Muscle of arm (tissue), 14 donors: ENCODE results near the gene FAM227B. TPM values are rescaled to one million over a fixed set of nuclear protein-coding genes. Genes with fewer than 3 reads are reported as not detected.
A peak's percentile ranks its signal among the peaks of the same experiment; 100 is the strongest.
"Not testable (repeated sequence)": the region's sequence is repeated elsewhere in the genome, so short reads cannot be mapped to it uniquely, and the experiment has no call there.

Source experiments
- DNase-seq: peaks from one replicate; pipeline ENCODE4 v3.0.0-alpha.2; 2013
- long read RNA-seq, 11 donors: transcript quantifications; one replicate each; lab custom pipeline, GENCODE V29; 2026
- polyA plus RNA-seq, 12 donors: library from polyadenylated mRNA; unstranded; fragments of 120-200 nt; gene quantifications; one replicate each; pipeline ENCODE4 v1.2.1, GENCODE V29; 2013; ENCODE audit not compliant: insufficient read length in 12 of 12

Gene FAM227B
- polyA plus RNA-seq = 10 to 100 TPM in 3 of 12 donors, 1 to 10 TPM in 8, not detected in 1; 5.8 to 15.8 (median 8.5) TPM
- long read RNA-seq, donor 1, partial matches to known transcripts = 29 of 30 reads
- long read RNA-seq, donor 1, other reads (novel, unspliced or antisense) = 0 of 30 reads
- long read RNA-seq, donor 2, partial matches to known transcripts = 0 of 1 reads
- long read RNA-seq, donor 2, other reads (novel, unspliced or antisense) = 0 of 1 reads
- long read RNA-seq, donor 3 = 0 reads
- long read RNA-seq, donor 4, partial matches to known transcripts = 0 of 1 reads
- long read RNA-seq, donor 4, other reads (novel, unspliced or antisense) = 0 of 1 reads
- long read RNA-seq, donor 5, partial matches to known transcripts = 0 of 1 reads
- long read RNA-seq, donor 5, other reads (novel, unspliced or antisense) = 0 of 1 reads
- long read RNA-seq, donor 6 = 0 reads
- long read RNA-seq, donor 7, partial matches to known transcripts = 10 of 15 reads
- long read RNA-seq, donor 7, other reads (novel, unspliced or antisense) = 5 of 15 reads
- long read RNA-seq, donor 8 = 0 reads
- long read RNA-seq, donor 9, partial matches to known transcripts = 5 of 5 reads
- long read RNA-seq, donor 9, other reads (novel, unspliced or antisense) = 0 of 5 reads
- long read RNA-seq, donor 10 = 0 reads
- long read RNA-seq, donor 11, partial matches to known transcripts = 6 of 16 reads
- long read RNA-seq, donor 11, other reads (novel, unspliced or antisense) = 10 of 16 reads

- DNase-seq = peak; percentile 98
Measured at GRCh38 chr15:49620658-49621368, at the start of gene FAM227B, which contains the start of gene DTWD1. TSS of gene FAM227B (minus strand) at chr15:49620818. CDS start at chr15:49615171, 5,647 bp downstream. TSS of gene DTWD1 (plus strand) at chr15:49621048. CDS start at chr15:49625168, 4,120 bp downstream.

DNA sequence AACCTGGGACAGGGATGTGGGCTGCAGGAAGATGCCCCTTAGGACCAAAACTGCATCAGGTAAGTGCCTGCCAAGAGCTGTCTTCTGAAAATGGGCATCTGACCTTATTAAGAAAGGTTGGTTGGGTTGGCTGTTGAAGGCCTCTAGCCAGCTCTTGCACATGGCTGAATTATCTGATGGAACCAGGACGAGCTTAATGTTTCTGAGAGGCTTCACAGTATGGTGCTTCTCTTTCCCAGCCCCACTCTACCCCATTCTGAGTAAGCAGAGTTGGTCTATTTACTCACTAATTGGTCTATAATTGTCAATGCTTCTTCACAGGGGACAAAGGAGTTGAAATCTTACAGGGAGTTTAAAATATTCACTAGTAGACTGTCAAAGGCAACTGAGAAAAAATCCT is 48.7 kb upstream of the FAM227B start:
- DNase-seq = no peak

- not testable (repeated sequence) for DNase-seq
Measured at GRCh38 chr15:49666486-49666885, 45.9 kb upstream of the FAM227B start.

DNA sequence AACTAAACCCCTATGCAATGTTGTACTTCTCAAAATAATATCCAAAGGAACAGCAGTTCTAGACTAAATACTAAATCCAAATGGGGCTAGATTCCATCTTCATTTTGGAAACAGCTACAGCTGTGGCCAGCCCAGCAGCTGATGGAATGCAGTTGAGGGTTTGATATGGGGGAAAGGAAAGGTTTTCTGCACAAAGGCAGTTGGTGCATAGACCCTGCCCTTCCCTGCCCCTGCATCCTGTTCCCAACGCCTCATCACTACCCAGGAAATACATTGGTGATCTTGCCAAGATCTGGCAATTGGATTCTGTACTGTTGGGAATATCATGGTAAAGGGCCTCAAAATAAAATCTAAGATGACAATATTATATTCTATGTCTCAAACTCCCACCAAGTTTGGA is 44.1 kb upstream of the FAM227B start:
- DNase-seq = no peak

DNA sequence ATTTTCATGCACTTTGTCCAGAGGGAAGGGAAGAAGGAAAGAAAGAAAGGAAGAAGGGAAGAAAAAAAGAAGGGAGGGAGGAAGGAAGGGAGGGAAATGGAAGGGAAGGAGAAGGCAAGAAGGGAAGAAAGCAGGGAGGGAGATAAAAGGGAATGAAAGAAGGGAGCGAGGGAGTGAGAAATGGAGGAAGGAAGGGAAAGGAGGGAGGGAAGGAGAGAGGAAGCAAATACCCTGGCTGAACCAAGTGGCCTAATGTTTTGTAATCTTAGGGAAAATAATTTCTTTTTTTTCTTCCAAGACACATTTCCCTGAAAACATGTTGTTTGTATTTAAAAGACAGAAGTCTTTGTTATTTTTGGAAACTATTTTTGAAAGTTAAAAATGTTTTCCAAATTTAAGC is 36.1 kb upstream of the FAM227B start:
- no peak for DNase-seq

DNA sequence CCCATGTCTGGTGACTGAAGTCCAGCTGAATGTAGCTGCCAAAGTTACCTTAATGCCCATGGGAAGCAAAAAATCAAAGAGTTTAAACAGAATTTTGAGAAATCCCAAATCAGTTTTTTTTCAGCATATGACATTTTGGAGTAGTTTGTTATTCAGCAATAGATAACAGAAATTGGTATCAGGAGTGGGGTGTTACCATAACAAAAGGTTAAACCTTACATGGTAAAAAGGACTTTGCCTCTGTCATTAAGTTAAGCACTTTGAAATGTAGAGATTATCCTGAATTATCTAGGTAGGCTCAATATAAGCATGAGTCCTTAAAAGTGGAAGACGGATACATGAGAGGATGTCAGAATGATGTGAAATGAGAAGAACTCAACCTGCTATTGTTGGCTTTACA is 32.3 kb upstream of the FAM227B start:
- DNase-seq = no peak

DNA sequence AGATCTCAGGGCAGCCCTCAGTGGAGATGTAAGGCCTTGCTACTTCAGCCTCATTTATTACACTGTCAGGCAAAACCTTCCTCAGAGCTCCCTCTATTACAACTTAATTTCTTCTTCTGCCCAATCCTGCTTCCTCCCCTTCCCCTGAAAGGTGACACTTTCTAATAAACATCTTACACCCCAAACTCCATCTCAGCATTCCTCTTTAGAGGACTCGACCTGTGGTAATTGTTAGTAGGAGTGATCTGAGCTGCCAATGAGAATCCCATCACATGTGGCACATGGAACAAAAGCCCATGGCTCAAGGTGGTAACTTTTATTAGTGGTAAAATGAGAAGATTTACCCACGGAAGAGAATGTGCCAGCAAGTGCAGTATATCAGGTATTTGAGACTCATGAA is 30.1 kb upstream of the FAM227B start:
- DNase-seq = no peak

DNA sequence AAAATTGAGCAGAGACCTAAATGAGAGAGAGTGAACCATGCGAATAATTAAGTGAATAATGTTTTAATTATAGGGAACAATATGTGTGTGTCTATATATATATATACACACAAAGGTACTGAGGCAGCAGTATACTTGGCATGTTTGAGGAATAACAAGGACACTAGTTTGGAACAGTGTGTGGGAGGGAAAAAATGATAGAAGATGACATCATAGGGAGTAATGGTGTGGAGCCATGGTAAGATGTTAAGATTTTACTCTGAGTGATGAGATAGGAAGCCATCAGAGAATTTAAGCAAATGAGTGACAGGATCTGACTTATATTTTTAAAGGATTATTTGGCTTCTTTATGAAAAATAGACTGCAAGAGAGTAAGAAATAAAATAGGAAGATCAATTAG is 29.4 kb upstream of the FAM227B start:
- DNase-seq = no peak

- no peak for DNase-seq
Measured at GRCh38 chr15:49646891-49647290, 26.3 kb upstream of the FAM227B start.

GRCh38 chr15:49645941-49646340 is 25.3 kb upstream of the FAM227B start:
- DNase-seq = no peak

GRCh38 chr15:49645277-49645676 is 24.7 kb upstream of the FAM227B start:
- peak; percentile 25 for DNase-seq

DNA sequence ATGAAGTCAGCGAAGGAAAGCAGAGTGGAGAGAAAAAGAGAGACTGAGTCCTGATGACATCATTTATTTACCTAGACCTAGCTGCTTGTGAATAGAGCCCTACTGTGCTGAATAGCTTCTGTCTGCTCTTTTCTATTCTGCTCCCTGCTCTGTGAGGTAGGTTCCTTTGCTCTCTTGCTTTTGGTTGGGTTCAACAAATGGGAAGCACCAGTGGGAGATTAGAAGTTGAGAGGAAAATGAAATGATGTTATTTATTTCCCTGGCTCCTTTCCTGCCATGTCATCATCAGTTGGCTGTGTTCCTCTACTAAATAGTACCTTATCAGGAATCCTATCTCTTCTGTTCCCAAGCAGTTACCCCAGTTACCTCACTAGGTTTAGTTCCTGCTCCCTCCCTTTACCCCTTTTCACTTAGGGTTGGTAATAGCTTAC is 23.8 kb upstream of the FAM227B start:
- DNase-seq = no peak

- DNase-seq = no peak
Measured at GRCh38 chr15:49637857-49638256, 17.2 kb upstream of the FAM227B start.

- no peak for DNase-seq
Measured at GRCh38 chr15:49628379-49628778, 7.8 kb upstream of the FAM227B start.

DNA sequence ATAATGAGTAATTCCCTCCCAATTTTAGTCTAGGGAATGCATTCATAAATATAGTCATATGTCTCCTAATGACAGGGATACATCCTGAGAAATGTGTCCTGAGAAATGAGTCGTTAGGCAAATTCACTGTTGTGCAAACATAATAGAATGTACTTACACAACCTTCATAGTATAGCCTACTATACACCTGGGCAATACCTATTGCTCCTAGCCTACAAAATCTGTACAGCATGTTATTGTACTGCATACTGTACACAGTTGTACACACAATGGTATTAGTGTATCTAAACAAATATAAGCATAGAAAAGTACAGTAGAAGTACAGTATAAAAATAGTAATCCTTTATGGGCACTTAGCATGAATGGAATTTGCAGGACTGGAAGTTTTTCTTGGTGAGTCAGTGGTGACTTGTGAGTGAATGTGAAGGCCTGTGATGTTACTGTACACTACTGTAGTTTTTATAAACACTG is 6.8 kb upstream of the FAM227B start:
- DNase-seq = no peak

- no peak for DNase-seq
Measured at GRCh38 chr15:49625460-49626036, 4.9 kb upstream of the FAM227B start.

GRCh38 chr15:49624056-49624455 is 3.4 kb upstream of the FAM227B start:
- no peak for DNase-seq

DNA sequence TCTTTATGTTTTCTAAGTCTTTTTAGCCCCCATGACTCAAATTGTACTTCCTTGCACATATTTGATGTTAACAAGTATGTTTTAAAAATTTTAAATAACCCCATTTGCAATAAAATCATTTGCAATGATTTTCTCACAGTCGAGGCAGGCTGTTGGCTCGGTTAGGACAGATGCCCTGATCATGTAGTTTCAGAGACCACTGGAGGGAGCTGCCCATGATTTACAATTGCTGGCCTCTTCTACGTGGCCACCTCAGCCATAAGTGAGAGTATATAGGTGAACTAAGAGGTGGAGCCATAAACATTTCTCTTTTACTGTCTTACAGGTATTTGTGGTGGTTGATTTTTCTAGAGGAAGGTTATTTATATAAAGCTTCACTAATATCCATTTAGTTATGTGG is 1.9 kb upstream of the FAM227B start:
- DNase-seq = no peak

- no peak for DNase-seq
Measured at GRCh38 chr15:49621887-49622286, 1.3 kb upstream of the FAM227B start.

DNA sequence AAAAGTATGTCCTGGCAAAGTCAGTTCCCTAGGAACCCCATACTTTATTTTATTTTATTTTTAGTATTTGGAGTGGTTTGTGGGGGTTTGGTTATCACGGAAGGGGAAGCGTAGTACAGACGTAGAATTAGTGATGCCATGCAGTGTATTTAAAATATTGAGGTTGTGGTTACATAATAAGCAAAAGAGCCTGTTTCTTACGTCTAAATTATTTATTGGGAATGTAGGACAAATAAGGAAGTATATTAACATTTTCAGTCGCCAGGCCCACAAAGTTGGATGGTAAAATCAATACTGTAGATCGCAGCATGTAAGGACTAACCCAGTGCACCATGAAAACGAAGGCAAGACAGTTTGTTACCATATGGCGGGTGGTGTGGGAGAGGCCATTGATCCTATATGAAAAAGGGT is 788 bp upstream of the FAM227B start:
- no peak for DNase-seq

DNA sequence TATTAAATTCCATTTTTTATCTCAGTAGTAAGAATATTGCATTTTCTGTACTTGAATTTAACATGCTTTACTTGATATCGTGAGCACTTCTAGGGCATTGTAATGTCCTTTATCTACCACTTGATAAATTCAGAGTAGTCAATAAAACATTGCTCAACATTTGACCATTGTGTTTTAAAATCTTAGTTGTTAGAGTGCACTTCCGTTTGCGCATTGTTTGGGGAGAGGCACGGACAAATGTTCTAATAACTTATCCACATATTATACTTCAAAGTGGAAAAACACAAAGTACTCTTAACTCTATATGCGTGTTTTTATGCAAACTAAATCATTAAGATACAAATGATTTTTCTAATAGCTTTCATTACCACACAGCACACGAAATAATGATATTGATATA is 419 bp downstream of the FAM227B start:
- no peak for DNase-seq

GRCh38 chr15:49619226-49619625 is 1.4 kb downstream of the FAM227B start:
- DNase-seq = no peak
